ENCODE data around the gene SMAD7.

SMAD7 gene

DNA sequence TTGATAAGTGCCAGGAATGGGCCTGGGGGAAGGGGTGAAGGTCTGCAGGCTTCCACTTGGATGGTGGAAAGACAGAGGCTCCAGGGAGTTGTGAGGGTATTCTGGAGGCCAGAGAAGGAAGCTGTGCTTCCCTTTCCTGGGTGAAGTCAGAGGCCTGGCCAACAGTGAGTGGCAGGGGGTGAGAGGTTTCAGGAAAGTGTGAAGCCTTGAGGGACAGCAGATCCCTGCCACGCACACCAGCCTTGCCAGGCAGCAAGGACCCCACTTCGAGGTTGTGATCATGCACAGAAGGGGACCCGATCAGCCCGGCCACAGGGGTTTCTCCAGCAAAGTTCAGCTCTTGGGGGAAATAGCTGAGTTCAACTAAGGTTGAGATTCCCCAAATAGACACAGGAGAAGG lies 66.5 kb downstream of the SMAD7 start:
- no peak overlapping the region for H3K27ac ChIP-seq
- TF ChIP-seq, protein P1, sequence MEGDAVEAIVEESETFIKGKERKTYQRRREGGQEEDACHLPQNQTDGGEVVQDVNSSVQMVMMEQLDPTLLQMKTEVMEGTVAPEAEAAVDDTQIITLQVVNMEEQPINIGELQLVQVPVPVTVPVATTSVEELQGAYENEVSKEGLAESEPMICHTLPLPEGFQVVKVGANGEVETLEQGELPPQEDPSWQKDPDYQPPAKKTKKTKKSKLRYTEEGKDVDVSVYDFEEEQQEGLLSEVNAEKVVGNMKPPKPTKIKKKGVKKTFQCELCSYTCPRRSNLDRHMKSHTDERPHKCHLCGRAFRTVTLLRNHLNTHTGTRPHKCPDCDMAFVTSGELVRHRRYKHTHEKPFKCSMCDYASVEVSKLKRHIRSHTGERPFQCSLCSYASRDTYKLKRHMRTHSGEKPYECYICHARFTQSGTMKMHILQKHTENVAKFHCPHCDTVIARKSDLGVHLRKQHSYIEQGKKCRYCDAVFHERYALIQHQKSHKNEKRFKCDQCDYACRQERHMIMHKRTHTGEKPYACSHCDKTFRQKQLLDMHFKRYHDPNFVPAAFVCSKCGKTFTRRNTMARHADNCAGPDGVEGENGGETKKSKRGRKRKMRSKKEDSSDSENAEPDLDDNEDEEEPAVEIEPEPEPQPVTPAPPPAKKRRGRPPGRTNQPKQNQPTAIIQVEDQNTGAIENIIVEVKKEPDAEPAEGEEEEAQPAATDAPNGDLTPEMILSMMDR (conservative IDR thresholded peaks at IDR 0.05) = no peak

DNA sequence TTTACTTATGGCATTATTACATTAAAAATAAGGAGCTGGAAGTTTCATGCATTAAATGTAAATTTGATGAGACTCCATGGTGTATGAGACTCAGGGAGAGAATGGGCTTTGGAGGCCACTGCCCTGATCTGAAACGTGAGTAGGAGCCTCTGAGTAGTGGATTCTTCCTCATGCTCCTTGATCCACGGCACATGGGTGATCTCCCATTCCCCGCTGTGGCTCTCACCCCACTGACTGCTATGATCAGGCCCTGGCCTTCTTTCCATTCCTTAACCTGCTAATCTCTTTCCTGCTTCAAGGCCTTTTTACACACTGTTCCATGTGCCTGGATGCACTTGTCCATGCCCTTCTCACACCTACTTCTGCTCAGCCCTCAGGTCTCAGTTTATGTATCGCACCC lies 68.4 kb downstream of the SMAD7 start:
- no peak overlapping the region for H3K27ac ChIP-seq

DNA sequence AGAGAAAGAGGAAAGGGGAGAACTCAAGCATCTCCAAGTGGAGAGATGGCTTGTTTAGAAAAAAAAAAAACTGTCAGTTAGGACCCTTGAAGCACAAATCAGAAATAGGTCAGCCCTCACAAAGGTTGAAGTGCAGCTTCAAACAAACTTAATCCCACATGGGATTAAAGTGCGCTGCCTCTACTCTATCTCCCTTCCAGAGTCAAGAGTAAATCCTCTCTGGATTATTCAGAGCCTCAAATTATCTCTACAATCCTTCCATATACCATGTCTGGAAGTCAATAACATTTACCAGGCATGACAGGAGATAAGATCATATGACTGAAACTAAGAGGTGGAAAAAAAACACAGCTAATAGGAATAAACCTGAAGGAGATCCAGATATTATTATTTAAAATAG lies 69.8 kb downstream of the SMAD7 start:
- H3K27ac ChIP-seq = no peak overlapping the region
- TF ChIP-seq, protein P1 (conservative IDR thresholded peaks at IDR 0.05) = no peak

More for the DNA sequence above, 68.4 kb downstream of the SMAD7 start:
- TF ChIP-seq, protein P1 (conservative IDR thresholded peaks at IDR 0.05) = no peak

DNA sequence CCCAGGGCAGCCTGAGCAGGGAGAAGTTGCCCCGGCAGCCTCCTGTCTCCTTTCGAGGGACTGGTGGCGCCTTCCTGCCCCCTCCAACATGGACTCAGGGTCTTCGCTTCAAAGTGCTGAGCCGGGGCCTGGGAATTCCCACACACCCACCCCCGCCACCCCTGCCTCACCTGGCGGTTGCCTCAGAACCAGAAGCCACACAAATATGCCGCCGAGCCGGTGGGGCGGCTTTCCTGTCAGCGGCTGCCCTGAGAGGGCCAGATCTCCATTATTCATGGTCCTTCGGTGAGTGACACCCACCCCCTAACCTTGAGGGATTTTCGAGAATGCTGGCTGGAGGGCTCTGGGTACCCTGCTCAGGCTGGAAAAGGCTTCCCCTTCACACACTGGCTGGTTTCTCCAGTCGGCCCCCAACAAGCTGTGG lies 71.7 kb downstream of the SMAD7 start:
- H3K27ac ChIP-seq = no peak overlapping the region
- TF ChIP-seq, protein P1 (conservative IDR thresholded peaks at IDR 0.05) = no peak

DNA sequence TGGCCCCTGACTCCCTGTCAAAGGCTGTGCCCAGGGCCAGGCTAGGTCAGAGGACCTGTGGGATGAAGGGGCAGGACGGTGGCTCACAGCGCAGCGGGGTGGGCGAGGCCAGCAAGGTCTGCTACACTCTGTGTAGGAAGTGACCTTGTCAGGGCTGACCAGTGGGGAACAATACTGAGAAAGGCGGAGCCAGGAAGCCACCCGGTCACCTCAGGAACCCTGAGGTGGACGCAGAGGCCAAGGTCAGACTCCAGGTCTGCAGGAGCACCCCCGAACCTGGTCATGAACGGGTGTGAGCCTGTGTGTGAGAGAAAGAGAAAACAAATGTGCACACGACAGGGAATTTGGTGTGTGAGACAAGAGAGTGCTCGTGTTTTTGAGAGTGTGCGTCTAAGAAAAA lies 72.3 kb downstream of the SMAD7 start:
- TF ChIP-seq, protein P1 (conservative IDR thresholded peaks at IDR 0.05) = no peak
- no peak overlapping the region for H3K27ac ChIP-seq

DNA sequence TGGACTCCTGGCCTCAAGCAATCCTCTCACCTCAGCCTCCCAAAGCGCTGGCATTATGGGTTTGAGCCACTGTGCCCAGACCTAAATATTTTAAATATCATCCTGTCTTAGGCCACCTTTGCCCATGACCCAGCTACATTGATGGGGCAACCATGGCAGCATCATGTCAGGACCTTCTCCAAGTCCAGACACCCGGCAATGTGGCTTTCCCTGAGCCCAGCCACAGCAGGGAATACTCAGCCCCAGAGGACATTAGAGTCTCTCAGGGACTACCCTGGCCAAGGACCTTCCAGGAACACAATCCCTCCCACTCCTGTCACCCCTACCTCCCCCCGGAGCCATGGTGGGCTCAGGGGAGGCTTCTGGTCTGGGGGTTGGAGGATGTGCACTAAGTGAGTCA lies 72.8 kb downstream of the SMAD7 start:
- TF ChIP-seq, protein P1 (conservative IDR thresholded peaks at IDR 0.05) = no peak
- no peak overlapping the region for H3K27ac ChIP-seq

DNA sequence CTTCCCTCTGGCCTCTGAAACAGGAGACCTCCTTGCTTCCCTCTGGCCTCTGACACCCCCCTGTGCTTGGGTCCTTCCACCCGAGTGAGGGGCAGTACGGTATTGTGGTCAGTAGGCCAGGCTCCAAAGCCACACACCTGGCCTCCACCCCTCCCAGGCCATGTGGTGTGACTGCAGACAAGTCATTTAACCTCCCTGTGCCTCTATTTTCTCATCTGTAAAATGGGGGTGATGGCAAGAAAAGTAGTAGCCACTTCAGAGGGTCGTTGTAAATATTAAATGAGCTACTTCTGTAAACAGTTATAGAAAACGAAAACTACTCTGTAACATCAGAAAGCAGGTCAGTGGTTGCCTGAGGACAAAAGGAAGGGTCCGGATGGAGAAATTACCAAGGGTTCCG lies 74.2 kb downstream of the SMAD7 start:
- TF ChIP-seq, protein P1 (conservative IDR thresholded peaks at IDR 0.05) = no peak
- H3K27ac ChIP-seq = no peak overlapping the region

All from VCaP (cell line).